Measurements from ENCODE around the gene SLC8A1.

SLC8A1 gene

DNA sequence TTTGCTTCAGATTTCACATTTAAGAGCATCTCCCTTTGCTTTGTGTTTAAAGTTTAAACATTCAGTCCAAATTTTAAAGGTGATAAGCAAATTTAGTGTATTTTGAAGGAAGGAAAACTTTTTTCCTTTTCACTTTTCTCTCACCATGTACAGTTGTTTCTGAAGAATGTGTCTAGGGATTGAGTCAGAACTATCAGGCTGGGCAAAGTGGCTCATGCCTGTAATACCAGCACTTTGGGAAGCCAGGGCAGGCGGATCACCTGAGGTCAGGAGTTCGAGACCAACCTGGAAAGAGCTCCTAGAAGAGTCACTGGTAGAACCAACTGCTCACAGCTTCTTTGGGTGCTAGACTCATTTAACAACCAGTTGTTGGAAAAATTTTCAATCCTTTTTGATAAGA is 345.8 kb downstream of the SLC8A1 start:
- Histone ChIP-seq H3K9me3 (ENCODE audit: insufficient read depth, low read depth, low read length) (no peaks in the 10 kb centered on the region), H3K36me3 (ENCODE audit: control insufficient read depth in 1 of 2, insufficient read depth in 2 of 2, low read length in 2 of 2) (no peaks in the 10 kb centered on the region), H3K79me1 (ENCODE audit: low read length) (no peaks in the 10 kb centered on the region), H2BK12ac (ENCODE audit: low read length) (no peak overlapping the region), H3K4me2 (ENCODE audit: low read length) (no peak overlapping the region), H3K79me2 (ENCODE audit: control insufficient read depth, insufficient read depth, low read length, poor library complexity) (no peaks in the 10 kb centered on the region), H4K91ac (ENCODE audit: low read depth, low read length) (peak overlapping the region; percentile 24), H2AK5ac (ENCODE audit: low read length) (no peak overlapping the region), H3K27ac (ENCODE audit: low read depth, low read length) (no peak overlapping the region), H4K12ac (ENCODE audit: low read depth, low read length) (no peak overlapping the region), H2BK5ac (ENCODE audit: low read depth, low read length, poor library complexity) (no peak overlapping the region), H3K9ac (ENCODE audit: low read length) (no peak overlapping the region), H3K18ac (ENCODE audit: low read length) (no peak overlapping the region), H3K23ac (ENCODE audit: low read length) (no peak overlapping the region), H2AFZ (ENCODE audit: insufficient read depth, low read length, poor library complexity) (no peak overlapping the region), H3K4me1 (ENCODE audit: control insufficient read depth in 1 of 2, insufficient read depth in 2 of 2, low read length in 2 of 2) (no peaks in the 10 kb centered on the region), H3K27me3 (ENCODE audit: insufficient read depth, low read length) (no peaks in the 10 kb centered on the region), H3K14ac (ENCODE audit: low read length) (no peak overlapping the region), H3K4ac (ENCODE audit: low read depth, low read length) (no peak overlapping the region), H2BK120ac (ENCODE audit: insufficient read depth, low read length, poor library complexity) (no peak overlapping the region), H3K4me3 (ENCODE audit: low read depth, low read length) (no peak overlapping the region), H4K8ac (ENCODE audit: low read depth, low read length) (no peak overlapping the region)
- WGBS (ENCODE audit: extremely low coverage, insufficient coverage, insufficient read length): no CpG with 5 or more reads among the region's 2 CpGs
- peak in 1 of 2 donors; percentile 1 for DNase-seq

GRCh38 chr2:40105593-40105992 is 346.3 kb downstream of the SLC8A1 start:
- Histone ChIP-seq H3K79me2 (ENCODE audit: control insufficient read depth, insufficient read depth, low read length, poor library complexity) (no peaks in the 10 kb centered on the region), H2BK5ac (ENCODE audit: low read depth, low read length, poor library complexity) (no peak overlapping the region), H3K4me2 (ENCODE audit: low read length) (no peak overlapping the region), H4K8ac (ENCODE audit: low read depth, low read length) (no peak overlapping the region), H3K9me3 (ENCODE audit: insufficient read depth, low read depth, low read length) (no peaks in the 10 kb centered on the region), H3K4me1 (ENCODE audit: control insufficient read depth in 1 of 2, insufficient read depth in 2 of 2, low read length in 2 of 2) (no peaks in the 10 kb centered on the region), H3K14ac (ENCODE audit: low read length) (no peak overlapping the region), H2BK12ac (ENCODE audit: low read length) (no peak overlapping the region), H3K18ac (ENCODE audit: low read length) (no peak overlapping the region), H2AK5ac (ENCODE audit: low read length) (no peak overlapping the region), H4K91ac (ENCODE audit: low read depth, low read length) (no peak overlapping the region), H3K4ac (ENCODE audit: low read depth, low read length) (no peak overlapping the region), H3K27ac (ENCODE audit: low read depth, low read length) (no peak overlapping the region), H4K12ac (ENCODE audit: low read depth, low read length) (no peak overlapping the region), H3K23ac (ENCODE audit: low read length) (no peak overlapping the region), H3K79me1 (ENCODE audit: low read length) (no peaks in the 10 kb centered on the region), H3K36me3 (ENCODE audit: control insufficient read depth in 1 of 2, insufficient read depth in 2 of 2, low read length in 2 of 2) (no peaks in the 10 kb centered on the region), H2AFZ (ENCODE audit: insufficient read depth, low read length, poor library complexity) (no peak overlapping the region), H3K9ac (ENCODE audit: low read length) (no peak overlapping the region), H3K4me3 (ENCODE audit: low read depth, low read length) (no peak overlapping the region), H2BK120ac (ENCODE audit: insufficient read depth, low read length, poor library complexity) (no peak overlapping the region), H3K27me3 (ENCODE audit: insufficient read depth, low read length) (no peaks in the 10 kb centered on the region)
- no CpG with 5 or more reads among the region's 5 CpGs for WGBS (ENCODE audit: extremely low coverage, insufficient coverage, insufficient read length)
- DNase-seq: peak in 1 of 2 donors; percentile 5

GRCh38 chr2:40103590-40103989 is 348.3 kb downstream of the SLC8A1 start:
- Histone ChIP-seq H3K23ac (ENCODE audit: low read length) (no peak overlapping the region), H2AFZ (ENCODE audit: insufficient read depth, low read length, poor library complexity) (no peak overlapping the region), H3K4me1 (ENCODE audit: control insufficient read depth in 1 of 2, insufficient read depth in 2 of 2, low read length in 2 of 2) (no peaks in the 10 kb centered on the region), H3K14ac (ENCODE audit: low read length) (no peak overlapping the region), H4K12ac (ENCODE audit: low read depth, low read length) (no peak overlapping the region), H3K9me3 (ENCODE audit: insufficient read depth, low read depth, low read length) (no peaks in the 10 kb centered on the region), H3K4me2 (ENCODE audit: low read length) (no peak overlapping the region), H3K79me1 (ENCODE audit: low read length) (peaks cover 2% of the 10 kb centered on the region), H2AK5ac (ENCODE audit: low read length) (no peak overlapping the region), H3K27me3 (ENCODE audit: insufficient read depth, low read length) (no peaks in the 10 kb centered on the region), H2BK12ac (ENCODE audit: low read length) (no peak overlapping the region), H4K91ac (ENCODE audit: low read depth, low read length) (no peak overlapping the region), H3K9ac (ENCODE audit: low read length) (no peak overlapping the region), H3K18ac (ENCODE audit: low read length) (no peak overlapping the region), H3K27ac (ENCODE audit: low read depth, low read length) (no peak overlapping the region), H3K79me2 (ENCODE audit: control insufficient read depth, insufficient read depth, low read length, poor library complexity) (no peaks in the 10 kb centered on the region), H2BK5ac (ENCODE audit: low read depth, low read length, poor library complexity) (no peak overlapping the region), H3K4me3 (ENCODE audit: low read depth, low read length) (no peak overlapping the region), H2BK120ac (ENCODE audit: insufficient read depth, low read length, poor library complexity) (no peak overlapping the region), H3K4ac (ENCODE audit: low read depth, low read length) (no peak overlapping the region), H4K8ac (ENCODE audit: low read depth, low read length) (no peak overlapping the region), H3K36me3 (ENCODE audit: control insufficient read depth in 1 of 2, insufficient read depth in 2 of 2, low read length in 2 of 2) (no peaks in the 10 kb centered on the region)
- no CpG with 5 or more reads among the region's 2 CpGs for WGBS (ENCODE audit: extremely low coverage, insufficient coverage, insufficient read length)
- DNase-seq: no peak

DNA sequence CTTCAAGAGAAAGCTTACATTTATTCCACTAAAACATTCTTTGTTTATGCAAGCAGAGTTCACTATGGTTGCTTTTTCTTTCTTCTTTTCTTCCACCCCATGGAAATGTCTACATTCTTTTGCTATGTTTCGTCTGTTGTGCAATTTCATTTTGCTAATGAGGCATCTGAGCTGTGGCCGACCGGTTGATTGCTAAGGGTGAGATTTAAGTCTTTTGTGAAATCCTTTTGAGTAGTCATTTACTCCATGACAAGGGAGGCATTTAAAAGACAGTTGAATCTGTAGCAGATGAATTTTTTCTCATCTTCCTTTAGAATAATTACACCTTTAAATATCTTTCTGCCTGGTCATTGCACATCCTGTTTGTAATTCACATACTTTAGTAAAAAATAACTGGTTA is 348.7 kb downstream of the SLC8A1 start:
- Histone ChIP-seq H2BK5ac (ENCODE audit: low read depth, low read length, poor library complexity) (no peak overlapping the region), H3K27ac (ENCODE audit: low read depth, low read length) (no peak overlapping the region), H3K36me3 (ENCODE audit: control insufficient read depth in 1 of 2, insufficient read depth in 2 of 2, low read length in 2 of 2) (no peaks in the 10 kb centered on the region), H2AK5ac (ENCODE audit: low read length) (no peak overlapping the region), H3K27me3 (ENCODE audit: insufficient read depth, low read length) (no peaks in the 10 kb centered on the region), H3K9me3 (ENCODE audit: insufficient read depth, low read depth, low read length) (no peaks in the 10 kb centered on the region), H2BK12ac (ENCODE audit: low read length) (no peak overlapping the region), H4K12ac (ENCODE audit: low read depth, low read length) (no peak overlapping the region), H3K4me1 (ENCODE audit: control insufficient read depth in 1 of 2, insufficient read depth in 2 of 2, low read length in 2 of 2) (no peaks in the 10 kb centered on the region), H3K23ac (ENCODE audit: low read length) (no peak overlapping the region), H3K4ac (ENCODE audit: low read depth, low read length) (no peak overlapping the region), H3K4me2 (ENCODE audit: low read length) (no peak overlapping the region), H4K8ac (ENCODE audit: low read depth, low read length) (no peak overlapping the region), H3K4me3 (ENCODE audit: low read depth, low read length) (no peak overlapping the region), H3K79me2 (ENCODE audit: control insufficient read depth, insufficient read depth, low read length, poor library complexity) (no peaks in the 10 kb centered on the region), H3K18ac (ENCODE audit: low read length) (no peak overlapping the region), H3K79me1 (ENCODE audit: low read length) (peaks cover 2% of the 10 kb centered on the region), H3K9ac (ENCODE audit: low read length) (no peak overlapping the region), H3K14ac (ENCODE audit: low read length) (no peak overlapping the region), H2BK120ac (ENCODE audit: insufficient read depth, low read length, poor library complexity) (no peak overlapping the region), H2AFZ (ENCODE audit: insufficient read depth, low read length, poor library complexity) (no peak overlapping the region), H4K91ac (ENCODE audit: low read depth, low read length) (no peak overlapping the region)
- peak in 1 of 2 donors; percentile 47 for DNase-seq
- no CpG with 5 or more reads among the region's 3 CpGs for WGBS (ENCODE audit: extremely low coverage, insufficient coverage, insufficient read length)
